Neural cell (in vitro differentiated cells): Measurements from ENCODE around the gene PTGR1. TPM values are rescaled to one million over a fixed set of nuclear protein-coding genes. Genes with fewer than 3 reads are reported as not detected.

Source experiments
- H2AFZ ChIP-seq: fragments of 200-600, 300-800 bp; sonication (generic), shearing (Covaris generic); 2 replicates; pipeline ENCODE4 v1.6.0; 2014; ENCODE audit warnings: low read depth, mild to moderate bottlenecking, antibody characterized with exemption, low read length, moderate library complexity
- H3F3A ChIP-seq: fragments of 200-600 bp; shearing (Covaris generic); 2 replicates; pipeline ENCODE4 v1.6.1; 2016; ENCODE audit warnings: mild to moderate bottlenecking, moderate library complexity, mixed read lengths, antibody characterized with exemption, low read length; ENCODE audit not compliant: insufficient read depth, poor library complexity, severe bottlenecking
- H3K27ac ChIP-seq: fragments of 200-600, 300-800 bp; sonication (generic), shearing (Covaris generic); 2 replicates; pipeline ENCODE4 v1.5.1; 2014; ENCODE audit warnings: mild to moderate bottlenecking, low read length, moderate library complexity
- H3K27me3 ChIP-seq: fragments of 300-800, 200-600 bp; sonication (generic), shearing (Covaris generic); 2 replicates; pipeline ENCODE4 v1.6.0; 2014; ENCODE audit warnings: mild to moderate bottlenecking, low read depth, low read length, moderate library complexity; ENCODE audit not compliant: insufficient read depth
- H3K36me3 ChIP-seq: fragments of 300-800, 200-600 bp; sonication (generic), shearing (Covaris generic); 2 replicates; pipeline ENCODE4 v1.5.1; 2014; ENCODE audit warnings: mild to moderate bottlenecking, antibody characterized with exemption, low read length, moderate library complexity; ENCODE audit not compliant: insufficient read depth
- H3K4me2 ChIP-seq: fragments of 300-800, 200-600 bp; sonication (generic), shearing (Covaris generic); 2 replicates; pipeline ENCODE4 v1.6.0; 2014; ENCODE audit warnings: mild to moderate bottlenecking, low read length
- H3K4me3 ChIP-seq: fragments of 300-800, 200-600 bp; sonication (generic), shearing (Covaris generic); 2 replicates; pipeline ENCODE4 v1.5.1; 2014; ENCODE audit warnings: mild to moderate bottlenecking, low read length, moderate library complexity
- H3K79me2 ChIP-seq: fragments of 200-600 bp; shearing (Covaris generic); replicated peaks from 2 replicates; pipeline ENCODE4 v1.6.0; 2014; ENCODE audit warnings: mild to moderate bottlenecking, low read length, moderate library complexity; ENCODE audit not compliant: insufficient read depth
- H3K9ac ChIP-seq: fragments of 300-800, 200-600 bp; sonication (generic), shearing (Covaris generic); 2 replicates; pipeline ENCODE4 v1.6.1; 2016; ENCODE audit warnings: mild to moderate bottlenecking, low read length, mixed read lengths
- H3K9me2 ChIP-seq: fragments of 200-600 bp; shearing (Covaris generic); 2 replicates; pipeline ENCODE4 v1.6.1; 2016; ENCODE audit warnings: mild to moderate bottlenecking, low read length, mixed read lengths; ENCODE audit not compliant: insufficient read depth
- H3K9me3 ChIP-seq: fragments of 200-600, 300-800 bp; sonication (generic), shearing (Covaris generic); 2 replicates; pipeline ENCODE4 v1.6.1; 2016; ENCODE audit warnings: mild to moderate bottlenecking, mixed run types, low read length, moderate library complexity, mixed read lengths
- H4K20me1 ChIP-seq: fragments of 200-600 bp; shearing (Covaris generic); 2 replicates; pipeline ENCODE4 v1.6.1; 2016; ENCODE audit warnings: mild to moderate bottlenecking, mixed run types; ENCODE audit not compliant: insufficient read depth
- EZH2 ChIP-seq: fragments of 200-600, 300-800 bp; shearing (Covaris generic), sonication (generic); IDR thresholded peaks from 2 replicates; pipeline ENCODE4 v1.6.1; 2014; ENCODE audit warnings: antibody characterized with exemption, low read length, borderline replicate concordance, mild to moderate bottlenecking; ENCODE audit not compliant: insufficient read depth, poor library complexity, severe bottlenecking
- MXI1 ChIP-seq: fragments of 450-650 bp; conservative IDR thresholded peaks from 2 replicates; pipeline ENCODE4 v1.6.1; 2014; ENCODE audit warnings: antibody characterized with exemption, mild to moderate bottlenecking; ENCODE audit not compliant: poor library complexity, severe bottlenecking
- REST ChIP-seq: IDR thresholded peaks from 2 replicates; pipeline ENCODE4 v1.6.1; 2012; ENCODE audit warnings: borderline replicate concordance
- SMC3 ChIP-seq: fragments of 450-650 bp; conservative IDR thresholded peaks from 2 replicates; pipeline ENCODE4 v1.6.1; 2014; ENCODE audit warnings: antibody characterized with exemption, mild to moderate bottlenecking, moderate library complexity; ENCODE audit not compliant: poor library complexity
- TAF1 ChIP-seq: IDR thresholded peaks from 2 replicates; pipeline ENCODE4 v1.6.1; 2012; ENCODE audit warnings: low read depth
- polyA plus RNA-seq: library from polyadenylated mRNA; depleted of rRNA; stranded (reverse); fragments of >200 nt; gene quantifications from 2 replicates; pipeline ENCODE4 v1.2.3, GENCODE V29; 2014
- TF ChIP-seq, protein P1 (sequence below): fragments of 450-650 bp; IDR thresholded peaks from 2 replicates; pipeline ENCODE4 v1.5.1; 2014; ENCODE audit warnings: antibody characterized with exemption, mild to moderate bottlenecking, moderate library complexity; ENCODE audit not compliant: poor library complexity, severe bottlenecking

The PTGR1 gene
- polyA plus RNA-seq, 1 donor from 2014 or later: 6.6 TPM

DNA sequence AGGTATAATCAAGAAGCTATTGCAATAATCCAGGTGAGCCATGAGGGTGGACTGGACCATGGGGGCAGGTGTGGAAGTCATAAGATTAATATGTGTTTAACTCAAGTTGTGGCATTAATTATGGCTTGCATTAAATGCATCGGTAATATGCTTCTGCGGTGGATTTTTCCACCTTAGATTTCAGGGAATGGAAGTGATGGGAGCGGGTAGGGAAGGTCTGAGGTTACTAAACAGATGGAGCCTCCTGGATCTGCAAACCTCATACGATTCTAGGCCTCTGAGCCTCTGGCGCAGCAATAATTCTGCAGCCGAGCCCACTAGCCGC lies 74.8 kb downstream of the PTGR1 start:
- TF ChIP-seq MXI1 (no peak), REST (no peak), EZH2 (no peak), SMC3 (no peak)
- TF ChIP-seq, protein P1, sequence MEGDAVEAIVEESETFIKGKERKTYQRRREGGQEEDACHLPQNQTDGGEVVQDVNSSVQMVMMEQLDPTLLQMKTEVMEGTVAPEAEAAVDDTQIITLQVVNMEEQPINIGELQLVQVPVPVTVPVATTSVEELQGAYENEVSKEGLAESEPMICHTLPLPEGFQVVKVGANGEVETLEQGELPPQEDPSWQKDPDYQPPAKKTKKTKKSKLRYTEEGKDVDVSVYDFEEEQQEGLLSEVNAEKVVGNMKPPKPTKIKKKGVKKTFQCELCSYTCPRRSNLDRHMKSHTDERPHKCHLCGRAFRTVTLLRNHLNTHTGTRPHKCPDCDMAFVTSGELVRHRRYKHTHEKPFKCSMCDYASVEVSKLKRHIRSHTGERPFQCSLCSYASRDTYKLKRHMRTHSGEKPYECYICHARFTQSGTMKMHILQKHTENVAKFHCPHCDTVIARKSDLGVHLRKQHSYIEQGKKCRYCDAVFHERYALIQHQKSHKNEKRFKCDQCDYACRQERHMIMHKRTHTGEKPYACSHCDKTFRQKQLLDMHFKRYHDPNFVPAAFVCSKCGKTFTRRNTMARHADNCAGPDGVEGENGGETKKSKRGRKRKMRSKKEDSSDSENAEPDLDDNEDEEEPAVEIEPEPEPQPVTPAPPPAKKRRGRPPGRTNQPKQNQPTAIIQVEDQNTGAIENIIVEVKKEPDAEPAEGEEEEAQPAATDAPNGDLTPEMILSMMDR: no peak
- Histone ChIP-seq H3K4me2 (peak overlapping the region; percentile 32), H3K9me3 (no peaks in the 10 kb centered on the region), H4K20me1 (no peaks in the 10 kb centered on the region), H3K36me3 (no peaks in the 10 kb centered on the region), H2AFZ (peak overlapping the region; percentile 90), H3K27ac (no peak overlapping the region), H3F3A (no peaks in the 10 kb centered on the region), H3K27me3 (no peaks in the 10 kb centered on the region), H3K9me2 (no peaks in the 10 kb centered on the region), H3K79me2 (no peaks in the 10 kb centered on the region), H3K4me3 (peak overlapping the region; percentile 97), H3K9ac (peak overlapping the region; percentile 77)

- H2AFZ ChIP-seq: no peak overlapping the region
- H3F3A ChIP-seq: no peaks in the 10 kb centered on the region
- no peak overlapping the region for H3K9ac ChIP-seq
- H3K9me2 ChIP-seq: no peaks in the 10 kb centered on the region
- no peak overlapping the region for H3K27ac ChIP-seq
- no peak for TF ChIP-seq TAF1
- TF ChIP-seq REST: no peak
- no peak for TF ChIP-seq SMC3
- H3K36me3 ChIP-seq: no peaks in the 10 kb centered on the region
- H3K9me3 ChIP-seq: no peaks in the 10 kb centered on the region
- no peaks in the 10 kb centered on the region for H4K20me1 ChIP-seq
- no peaks in the 10 kb centered on the region for H3K79me2 ChIP-seq
- H3K4me2 ChIP-seq: no peak overlapping the region
- no peaks in the 10 kb centered on the region for H3K27me3 ChIP-seq
- no peak overlapping the region for H3K4me3 ChIP-seq
These were observed 83.4 kb downstream of the PTGR1 start for GRCh38 chr9:111516061-111516465.
